Measurements from ENCODE around the gene ZC3HAV1. TPM values are rescaled to one million over a fixed set of nuclear protein-coding genes. Genes with fewer than 3 reads are reported as not detected.

Gene ZC3HAV1
- total and polyA plus RNA-seq, 9 of the 15 experiments (the other 6 are each of a cell fraction or from before 2014, with no cell fraction given): 11.9 to 40.5 (median 23.9) TPM

DNA sequence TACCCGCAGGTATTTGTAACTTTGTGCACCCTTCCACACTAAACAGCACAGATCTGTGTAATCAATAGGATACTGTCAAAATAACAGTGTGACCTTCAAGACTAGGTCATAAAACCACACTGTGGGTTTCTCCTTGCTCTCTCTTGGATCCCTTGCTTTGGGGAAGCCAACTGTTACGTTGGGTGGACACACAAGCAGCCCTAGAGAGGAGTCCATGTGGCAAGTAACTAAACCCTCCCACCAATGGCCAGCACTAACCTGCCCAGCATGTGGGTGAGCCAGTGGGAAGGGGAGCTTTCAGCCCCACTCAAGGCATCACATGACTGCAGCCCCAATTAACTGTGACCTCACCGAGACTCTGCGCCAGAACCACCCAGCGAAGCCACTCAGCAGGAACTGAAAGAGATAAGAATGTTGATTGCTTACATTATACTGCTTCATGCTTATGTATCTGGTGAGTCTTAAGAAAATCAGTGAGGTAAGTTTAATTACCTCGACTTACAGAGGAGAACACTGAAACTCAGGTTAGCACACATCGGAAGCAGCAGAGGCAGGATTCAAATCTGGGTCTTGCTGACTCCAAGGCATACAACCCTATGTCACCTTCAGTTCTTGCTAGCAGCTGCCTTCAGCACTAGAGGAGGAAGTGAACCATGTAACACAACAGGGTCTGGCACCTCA lies 9.4 kb upstream of the ZC3HAV1 start (continued):
- TF ChIP-seq BRCA1 (IDR thresholded peaks at IDR 0.05) (no peak), BRCA1 (CRISPR knock-in tag; IDR thresholded peaks at IDR 0.05) (no peak), IFI16 (CRISPR knock-in tag; IDR thresholded peaks at IDR 0.05) (0 out of 2 replicates have a peak, but pooled peaks have one; percentile 9), SNRNP70 (optimal IDR thresholded peaks at IDR 0.05; ENCODE audit: low read depth, low read length) (no peak), MECOM (CRISPR knock-in tag; IDR thresholded peaks at IDR 0.05) (no peak), ZNF696 (CRISPR knock-in tag; conservative IDR thresholded peaks at IDR 0.05) (no peak), TARDBP (IDR thresholded peaks at IDR 0.05) (peak; percentile 36; the same call in 1 of the 2 replicates)

- Histone ChIP-seq H3K27ac (ENCODE audit: extremely low read depth, low read depth, low read length) (peak overlapping the region; percentile 76), H4K20me1 (replicated peaks; ENCODE audit: control insufficient read depth, insufficient read depth, low read length) (no peaks in the 10 kb centered on the region), H3K4me2 (ENCODE audit: insufficient read depth, low read length) (peak overlapping the region; percentile 72), H3K27me3 (ENCODE audit: control insufficient read depth in 2 of 2, insufficient read depth in 2 of 2, low read length in 2 of 2) (no peaks in the 10 kb centered on the region), H3K4me3 (no peak overlapping the region), H3K9me3 (replicated peaks; ENCODE audit: control insufficient read depth, insufficient read depth, low read depth, low read length) (no peaks in the 10 kb centered on the region; the same call in 1 of the 2 replicates), H3K9ac (ENCODE audit: insufficient read depth in 1 of 2, low read depth in 2 of 2, low read length in 2 of 2) (peak overlapping the region; percentile 32 to 66; a peak in 3 of 4 replicates), H3K36me3 (ENCODE audit: control insufficient read depth, insufficient read depth, low read length) (no peaks in the 10 kb centered on the region), H2AFZ (ENCODE audit: low read depth, low read length) (peak overlapping the region; percentile 82), H3K9me1 (ENCODE audit: control insufficient read depth, insufficient read depth, low read length) (no peaks in the 10 kb centered on the region), H3K4me1 (replicated peaks in 1 of 2; ENCODE audit: control insufficient read depth in 2 of 2, insufficient read depth in 2 of 2, low read length in 2 of 2) (peaks cover 22 to 32% of the 10 kb centered on the region in 2 experiments), H3K79me2 (ENCODE audit: control insufficient read depth, insufficient read depth, low read length) (no peaks in the 10 kb centered on the region)
- intact Hi-C loops (cut with micrococcal nuclease): no loop called here
- POLR2A ChIA-PET: interaction anchor here (0.5 to 2.3 kb wide), 7 partner anchors 11 to 352 kb away, joined by 3 to 13 read pairs (median 5); a partner anchor contains a TSS
- ATAC-seq (peak; percentile 82), FAIRE-seq (peak; percentile 90), DNase-seq (ENCODE audit: extremely low read depth in 1 of 4, low spot score in 3 of 4) (peak; percentile 79 to 90 (median 82))
- 4% methylated on average over 8 of the region's 8 CpGs for WGBS (ENCODE audit: insufficient coverage, low coverage, missing lambda C conversion rate)
- no TSS peak for BruUV-seq (replicated peaks)
- CTCF ChIA-PET (ENCODE audit: low intra/inter-chr PET ratio): no interaction called here
- in situ Hi-C loops (cut with MboI): no loop called here
- TF ChIP-seq KLF10 (CRISPR knock-in tag; IDR thresholded peaks at IDR 0.05) (no peak), GABPB2 (CRISPR knock-in tag; conservative IDR thresholded peaks at IDR 0.05) (peak; percentile 52; the same call in 1 of the 2 replicates), ZBTB17 (CRISPR knock-in tag; IDR thresholded peaks at IDR 0.05) (peak; percentile 13; the same call in 1 of the 2 replicates), ZSCAN32 (CRISPR knock-in tag; IDR thresholded peaks at IDR 0.05) (no peak), STAT5B (CRISPR knock-in tag; IDR thresholded peaks at IDR 0.05) (no peak), CREB3L1 (IDR thresholded peaks at IDR 0.05; ENCODE audit: borderline replicate concordance, low read depth) (no peak; the same call in 1 of the 2 replicates), KDM5B (IDR thresholded peaks at IDR 0.05; ENCODE audit: insufficient replicate concordance, low read depth, low read length) (no peak), MECOM (CRISPR knock-in tag; IDR thresholded peaks at IDR 0.05) (no peak), CXXC5 (CRISPR knock-in tag; IDR thresholded peaks at IDR 0.05) (no peak; the same call in none of the 2 replicates), ZNF431 (CRISPR knock-in tag; IDR thresholded peaks at IDR 0.05) (no peak), RB1 (IDR thresholded peaks at IDR 0.05; ENCODE audit: low read depth) (no peak), NR4A1 (CRISPR knock-in tag; IDR thresholded peaks at IDR 0.05) (no peak), NR4A1 (tag; IDR thresholded peaks at IDR 0.05) (peak; percentile 57; the same call in 1 of the 2 replicates)
- TF ChIP-seq, protein P1, sequence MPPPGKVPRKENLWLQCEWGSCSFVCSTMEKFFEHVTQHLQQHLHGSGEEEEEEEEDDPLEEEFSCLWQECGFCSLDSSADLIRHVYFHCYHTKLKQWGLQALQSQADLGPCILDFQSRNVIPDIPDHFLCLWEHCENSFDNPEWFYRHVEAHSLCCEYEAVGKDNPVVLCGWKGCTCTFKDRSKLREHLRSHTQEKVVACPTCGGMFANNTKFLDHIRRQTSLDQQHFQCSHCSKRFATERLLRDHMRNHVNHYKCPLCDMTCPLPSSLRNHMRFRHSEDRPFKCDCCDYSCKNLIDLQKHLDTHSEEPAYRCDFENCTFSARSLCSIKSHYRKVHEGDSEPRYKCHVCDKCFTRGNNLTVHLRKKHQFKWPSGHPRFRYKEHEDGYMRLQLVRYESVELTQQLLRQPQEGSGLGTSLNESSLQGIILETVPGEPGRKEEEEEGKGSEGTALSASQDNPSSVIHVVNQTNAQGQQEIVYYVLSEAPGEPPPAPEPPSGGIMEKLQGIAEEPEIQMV (tag; conservative IDR thresholded peaks at IDR 0.05; ENCODE audit: low read depth): no peak
Measured at GRCh38 chr7:139118234-139118804, 8.8 kb upstream of the ZC3HAV1 start.

All from K562 (cell line).